ENCODE data around the gene PRLR.
"Not testable (repeated sequence)": the region's sequence is repeated elsewhere in the genome, so short reads cannot be mapped to it uniquely, and the experiment has no call there.

PRLR gene

DNA sequence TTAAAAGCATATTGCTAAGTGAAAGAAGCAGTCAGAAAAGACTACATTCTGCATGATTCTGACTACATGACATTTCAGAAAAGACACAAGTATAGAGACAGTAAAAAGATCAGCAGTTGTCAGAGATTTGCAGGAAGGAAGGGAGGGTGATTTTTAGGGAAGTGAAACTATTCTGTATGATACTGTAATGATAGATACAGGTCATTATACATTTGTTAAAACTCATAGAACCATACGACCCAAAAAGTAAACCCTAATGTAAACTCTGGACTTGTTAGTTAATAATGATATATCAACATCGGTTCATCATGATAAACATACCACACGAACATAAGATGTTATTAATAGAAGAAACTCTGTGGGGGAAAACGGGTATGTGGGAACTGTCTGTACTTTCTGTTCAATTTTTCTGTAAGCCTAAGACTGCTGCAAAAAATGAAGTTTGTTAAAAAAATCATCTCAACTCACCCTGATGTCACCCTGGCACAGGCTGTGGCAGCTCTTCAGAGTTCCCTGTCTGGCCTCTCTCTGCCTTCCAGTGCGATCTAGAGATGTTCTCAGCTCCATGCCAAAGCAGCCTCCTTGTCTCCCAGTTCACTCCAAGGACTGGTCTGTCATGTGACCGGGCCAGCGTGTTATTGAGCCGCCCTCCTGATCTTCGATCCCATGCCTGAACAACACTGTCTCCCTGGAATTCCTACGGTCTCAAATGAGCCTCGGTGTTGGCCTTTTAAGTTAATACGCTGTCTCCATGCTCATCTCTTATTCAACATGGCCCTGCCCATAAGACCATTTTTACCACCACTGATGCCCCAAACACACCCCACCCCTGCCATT lies 35.4 kb downstream of the PRLR start:
- H3K9ac ChIP-seq (ENCODE audit: low read depth, low read length) = no peak overlapping the region
- H3K36me3 ChIP-seq (ENCODE audit: insufficient read depth, low read length) = no peaks in the 10 kb centered on the region
- H3K9me3 ChIP-seq (ENCODE audit: insufficient read depth, low read length, severe bottlenecking) = no peaks in the 10 kb centered on the region
- no peaks in the 10 kb centered on the region for H4K20me1 ChIP-seq (ENCODE audit: insufficient read depth, low read length)
- no peak for TF ChIP-seq EZH2 (IDR thresholded peaks at IDR 0.05; ENCODE audit: borderline replicate concordance, low read depth, low read length, severe bottlenecking)
- TF ChIP-seq, protein P1, sequence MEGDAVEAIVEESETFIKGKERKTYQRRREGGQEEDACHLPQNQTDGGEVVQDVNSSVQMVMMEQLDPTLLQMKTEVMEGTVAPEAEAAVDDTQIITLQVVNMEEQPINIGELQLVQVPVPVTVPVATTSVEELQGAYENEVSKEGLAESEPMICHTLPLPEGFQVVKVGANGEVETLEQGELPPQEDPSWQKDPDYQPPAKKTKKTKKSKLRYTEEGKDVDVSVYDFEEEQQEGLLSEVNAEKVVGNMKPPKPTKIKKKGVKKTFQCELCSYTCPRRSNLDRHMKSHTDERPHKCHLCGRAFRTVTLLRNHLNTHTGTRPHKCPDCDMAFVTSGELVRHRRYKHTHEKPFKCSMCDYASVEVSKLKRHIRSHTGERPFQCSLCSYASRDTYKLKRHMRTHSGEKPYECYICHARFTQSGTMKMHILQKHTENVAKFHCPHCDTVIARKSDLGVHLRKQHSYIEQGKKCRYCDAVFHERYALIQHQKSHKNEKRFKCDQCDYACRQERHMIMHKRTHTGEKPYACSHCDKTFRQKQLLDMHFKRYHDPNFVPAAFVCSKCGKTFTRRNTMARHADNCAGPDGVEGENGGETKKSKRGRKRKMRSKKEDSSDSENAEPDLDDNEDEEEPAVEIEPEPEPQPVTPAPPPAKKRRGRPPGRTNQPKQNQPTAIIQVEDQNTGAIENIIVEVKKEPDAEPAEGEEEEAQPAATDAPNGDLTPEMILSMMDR (IDR thresholded peaks at IDR 0.05; ENCODE audit: borderline replicate concordance, extremely low read depth, low read length, poor library complexity, severe bottlenecking) = no peak
- DNase-seq = no peak
- H3K27ac ChIP-seq (ENCODE audit: low read length) = no peak overlapping the region
- H2AFZ ChIP-seq (ENCODE audit: low read depth, low read length) = no peak overlapping the region
- H3K79me2 ChIP-seq (ENCODE audit: insufficient read depth, low read length) = no peaks in the 10 kb centered on the region
- no peak overlapping the region for H3K4me2 ChIP-seq (ENCODE audit: insufficient read depth, low read length)
- peaks cover 29% of the 10 kb centered on the region for H3K27me3 ChIP-seq (ENCODE audit: insufficient read depth, low read length, poor library complexity)
- no peaks in the 10 kb centered on the region for H3K4me1 ChIP-seq (ENCODE audit: insufficient read depth, low read length)
- no peak overlapping the region for H3K4me3 ChIP-seq (ENCODE audit: low read depth in 1 of 2, low read length in 2 of 2)
- no peak for ATAC-seq (ENCODE audit: insufficient read depth, low read depth)

DNA sequence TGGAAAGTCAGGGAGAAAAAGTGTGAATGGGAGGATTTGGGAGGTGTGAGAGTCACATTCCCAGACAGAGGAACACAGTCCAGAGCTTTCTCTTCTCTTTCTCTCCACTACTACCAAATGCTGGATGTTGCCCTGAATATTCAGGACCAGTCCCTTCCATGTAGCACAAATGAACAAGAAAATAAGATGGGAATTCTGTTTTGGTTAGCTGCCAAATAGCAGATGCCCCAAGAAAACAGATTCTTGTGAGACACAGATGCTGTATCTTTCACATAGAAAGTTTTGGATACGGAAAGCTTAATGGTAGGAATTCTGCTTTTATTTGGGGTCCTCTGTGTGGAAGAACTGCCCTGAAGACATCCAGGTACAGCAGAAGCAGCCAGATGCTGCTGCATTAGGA lies 37.8 kb downstream of the PRLR start:
- no peak for ATAC-seq (ENCODE audit: insufficient read depth, low read depth)
- Histone ChIP-seq H3K9ac (ENCODE audit: low read depth, low read length) (no peak overlapping the region), H3K36me3 (ENCODE audit: insufficient read depth, low read length) (no peaks in the 10 kb centered on the region), H3K4me3 (ENCODE audit: low read depth in 1 of 2, low read length in 2 of 2) (no peak overlapping the region), H4K20me1 (ENCODE audit: insufficient read depth, low read length) (no peaks in the 10 kb centered on the region), H3K4me2 (ENCODE audit: insufficient read depth, low read length) (no peak overlapping the region), H3K4me1 (ENCODE audit: insufficient read depth, low read length) (no peaks in the 10 kb centered on the region), H2AFZ (ENCODE audit: low read depth, low read length) (no peak overlapping the region), H3K27me3 (ENCODE audit: insufficient read depth, low read length, poor library complexity) (peaks cover 19% of the 10 kb centered on the region), H3K79me2 (ENCODE audit: insufficient read depth, low read length) (no peaks in the 10 kb centered on the region), H3K9me3 (ENCODE audit: insufficient read depth, low read length, severe bottlenecking) (no peaks in the 10 kb centered on the region), H3K27ac (ENCODE audit: low read length) (no peak overlapping the region)
- DNase-seq = no peak
- TF ChIP-seq, protein P1 (IDR thresholded peaks at IDR 0.05; ENCODE audit: borderline replicate concordance, extremely low read depth, low read length, poor library complexity, severe bottlenecking) = no peak
- TF ChIP-seq EZH2 (IDR thresholded peaks at IDR 0.05; ENCODE audit: borderline replicate concordance, low read depth, low read length, severe bottlenecking) = no peak

DNA sequence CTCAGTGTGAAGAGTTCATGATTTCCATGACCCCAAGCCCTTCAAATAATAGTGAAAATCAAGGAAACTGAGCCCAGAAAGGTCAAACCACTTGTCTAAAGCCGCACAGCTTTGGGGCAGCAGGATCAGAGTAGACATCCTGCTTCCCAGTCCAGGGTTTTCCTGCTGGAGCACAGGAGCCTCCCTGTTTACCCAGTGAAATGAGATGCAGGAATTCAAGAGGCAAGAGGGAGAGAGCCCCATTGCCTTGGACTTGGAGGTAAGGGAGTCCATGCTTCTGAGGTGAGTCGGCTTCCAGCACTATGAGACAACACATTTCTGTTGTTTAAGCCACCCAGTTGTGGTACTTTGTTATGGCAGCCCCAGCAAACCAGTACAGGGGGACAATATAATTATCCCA lies 40.5 kb downstream of the PRLR start:
- H3K36me3 ChIP-seq (ENCODE audit: insufficient read depth, low read length); H3K27ac ChIP-seq (ENCODE audit: low read length); H2AFZ ChIP-seq (ENCODE audit: low read depth, low read length); ATAC-seq (ENCODE audit: insufficient read depth, low read depth); H3K4me1 ChIP-seq (ENCODE audit: insufficient read depth, low read length); H3K79me2 ChIP-seq (ENCODE audit: insufficient read depth, low read length); H3K9ac ChIP-seq (ENCODE audit: low read depth, low read length); DNase-seq; H3K4me2 ChIP-seq (ENCODE audit: insufficient read depth, low read length); H3K9me3 ChIP-seq (ENCODE audit: insufficient read depth, low read length, severe bottlenecking); H4K20me1 ChIP-seq (ENCODE audit: insufficient read depth, low read length); H3K4me3 ChIP-seq (ENCODE audit: low read depth in 1 of 2, low read length in 2 of 2): not testable (repeated sequence)
- H3K27me3 ChIP-seq (ENCODE audit: insufficient read depth, low read length, poor library complexity) = peaks cover 19% of the 10 kb centered on the region

GRCh38 chr5:35188031-35188457 lies 42.2 kb downstream of the PRLR start:
- Histone ChIP-seq H3K36me3 (ENCODE audit: insufficient read depth, low read length) (no peaks in the 10 kb centered on the region), H3K4me3 (ENCODE audit: low read depth in 1 of 2, low read length in 2 of 2) (no peak overlapping the region), H3K79me2 (ENCODE audit: insufficient read depth, low read length) (no peaks in the 10 kb centered on the region), H3K4me2 (ENCODE audit: insufficient read depth, low read length) (no peak overlapping the region), H3K9ac (ENCODE audit: low read depth, low read length) (no peak overlapping the region), H2AFZ (ENCODE audit: low read depth, low read length) (no peak overlapping the region), H3K9me3 (ENCODE audit: insufficient read depth, low read length, severe bottlenecking) (no peaks in the 10 kb centered on the region), H3K4me1 (ENCODE audit: insufficient read depth, low read length) (no peaks in the 10 kb centered on the region), H3K27me3 (ENCODE audit: insufficient read depth, low read length, poor library complexity) (peaks cover 12% of the 10 kb centered on the region), H4K20me1 (ENCODE audit: insufficient read depth, low read length) (no peaks in the 10 kb centered on the region), H3K27ac (ENCODE audit: low read length) (no peak overlapping the region)
- DNase-seq (no peak), ATAC-seq (ENCODE audit: insufficient read depth, low read depth) (no peak)
- no peak for TF ChIP-seq EZH2 (IDR thresholded peaks at IDR 0.05; ENCODE audit: borderline replicate concordance, low read depth, low read length, severe bottlenecking)
- TF ChIP-seq, protein P1 (IDR thresholded peaks at IDR 0.05; ENCODE audit: borderline replicate concordance, extremely low read depth, low read length, poor library complexity, severe bottlenecking) = no peak

GRCh38 chr5:35187621-35188020 lies 42.7 kb downstream of the PRLR start:
- not testable (repeated sequence) for H3K79me2 ChIP-seq (ENCODE audit: insufficient read depth, low read length); H3K4me3 ChIP-seq (ENCODE audit: low read depth in 1 of 2, low read length in 2 of 2); H3K27me3 ChIP-seq (ENCODE audit: insufficient read depth, low read length, poor library complexity); H4K20me1 ChIP-seq (ENCODE audit: insufficient read depth, low read length); H3K27ac ChIP-seq (ENCODE audit: low read length); H2AFZ ChIP-seq (ENCODE audit: low read depth, low read length); H3K4me1 ChIP-seq (ENCODE audit: insufficient read depth, low read length); H3K9me3 ChIP-seq (ENCODE audit: insufficient read depth, low read length, severe bottlenecking); ATAC-seq (ENCODE audit: insufficient read depth, low read depth); H3K9ac ChIP-seq (ENCODE audit: low read depth, low read length); H3K4me2 ChIP-seq (ENCODE audit: insufficient read depth, low read length); DNase-seq; H3K36me3 ChIP-seq (ENCODE audit: insufficient read depth, low read length)
